Panc1 (cell line): ENCODE measurements around the gene MEX3C. TPM values are rescaled to one million over a fixed set of nuclear protein-coding genes. Genes with fewer than 3 reads are reported as not detected.

Experiments used
- ATAC-seq: fragments of 200-7000 bp; cut with Tn5 transposase; 2 replicates; pipeline ENCODE4 v1.9.1; 2020; ENCODE audit warnings: mild to moderate bottlenecking, moderate library complexity
- BruUV-seq: library from RNA; stranded (reverse); fragments of 400-500 nt; replicated peaks from 2 replicates; lab custom pipeline; 2021; lab: Mats Ljungman, UMichigan
- CTCF ChIA-PET: fragments of 300-600 bp; sonication (Branson Sonifier 250); formaldehyde crosslinking; loops from one replicate; lab custom pipeline; 2022; ENCODE audit warnings: antibody characterized with exemption; lab: Charles Lee
- POLR2A ChIA-PET: fragments of 300-600 bp; sonication (Branson Sonifier 250); formaldehyde crosslinking; loops from one replicate; lab custom pipeline; 2022; ENCODE audit warnings: antibody characterized with exemption; lab: Charles Lee
- DNase-seq: peaks from one replicate; pipeline ENCODE4 v3.0.0-alpha.2; 2010; ENCODE audit warnings: low read depth, low spot score
- H3K27ac ChIP-seq: 2 replicates; pipeline ENCODE4 v1.5.1; 2011; ENCODE audit warnings: mild to moderate bottlenecking, low read length, inconsistent platforms
- H3K27me3 ChIP-seq: fragments of 200-500 bp; sonication (Bioruptor generic); 2 replicates; pipeline ENCODE4 v1.6.0; 2014; ENCODE audit warnings: low read length, inconsistent platforms; ENCODE audit not compliant: control insufficient read depth, insufficient read depth
- H3K36me3 ChIP-seq: fragments of 200-500 bp; sonication (Bioruptor generic); 2 replicates; pipeline ENCODE4 v1.5.1; 2014; ENCODE audit warnings: inconsistent platforms, mild to moderate bottlenecking, low read length, moderate library complexity; ENCODE audit not compliant: control insufficient read depth, insufficient read depth
- H3K4me1 ChIP-seq: 2 replicates; pipeline ENCODE4 v1.5.1; 2011; ENCODE audit warnings: inconsistent platforms, mild to moderate bottlenecking, low read length, moderate library complexity; ENCODE audit not compliant: control insufficient read depth, insufficient read depth
- H3K4me3 ChIP-seq, 2 experiments: 2 replicates each; pipeline ENCODE4 v1.5.1; 2011 to 2012; ENCODE audit warnings: low read depth in 2 of 2, low read length in 2 of 2, mild to moderate bottlenecking in 2 of 2, inconsistent platforms in 1 of 2, moderate library complexity in 1 of 2
- H3K9me3 ChIP-seq: fragments of 200-500 bp; sonication (Bioruptor generic); 2 replicates; pipeline ENCODE4 v1.5.1; 2014; ENCODE audit warnings: low read depth, mild to moderate bottlenecking, inconsistent platforms, low read length, moderate library complexity; ENCODE audit not compliant: control insufficient read depth, insufficient read depth
- POLR2AphosphoS5 ChIP-seq: IDR thresholded peaks from 2 replicates; pipeline ENCODE4 v1.6.1; 2012; ENCODE audit warnings: mild to moderate bottlenecking, low read depth, low read length, moderate library complexity
- SIN3A ChIP-seq: IDR thresholded peaks from 2 replicates; pipeline ENCODE4 v1.6.1; 2012; ENCODE audit warnings: low read depth, mild to moderate bottlenecking, low read length, moderate library complexity, borderline replicate concordance; ENCODE audit not compliant: insufficient read depth
- TCF7L2 ChIP-seq: IDR thresholded peaks from 2 replicates; pipeline ENCODE4 v1.6.1; 2011; ENCODE audit warnings: mild to moderate bottlenecking, low read depth, low read length, inconsistent platforms
- in situ Hi-C: cut with HindIII; loops from 2 replicates; pipeline ENCODE4 v1.10.0; 2016; ENCODE audit warnings: low sequenced_read_pairs, low pct_unique_long_range_greater_than_20kb
- intact Hi-C: fragments of 100-400 bp; cut with micrococcal nuclease; formaldehyde crosslinking; loops from one replicate; pipeline ENCODE4 v1.10.0; 2022; ENCODE audit not compliant: unreplicated experiment
- total RNA-seq: library from RNA; stranded (reverse); gene quantifications from one replicate; pipeline ENCODE4 v1.2.1, GENCODE V29; 2021; ENCODE audit not compliant: unreplicated experiment
- TF ChIP-seq, protein P1 (sequence below): fragments of 450-650 bp; IDR thresholded peaks from 2 replicates; pipeline ENCODE4 v1.5.1; 2017; ENCODE audit warnings: mild to moderate bottlenecking
- TF ChIP-seq, protein P2 (sequence below), 2 experiments: IDR thresholded peaks; 2 replicates each; pipeline ENCODE4 v1.6.1; 2011 to 2012; ENCODE audit warnings: low read depth in 2 of 2, control low read depth in 1 of 2, low read length in 1 of 2, mild to moderate bottlenecking in 1 of 2, moderate library complexity in 1 of 2; ENCODE audit not compliant: insufficient read depth in 1 of 2

MEX3C gene
- total RNA-seq, 1 experiment from 2014 or later = 29.0 TPM

DNA sequence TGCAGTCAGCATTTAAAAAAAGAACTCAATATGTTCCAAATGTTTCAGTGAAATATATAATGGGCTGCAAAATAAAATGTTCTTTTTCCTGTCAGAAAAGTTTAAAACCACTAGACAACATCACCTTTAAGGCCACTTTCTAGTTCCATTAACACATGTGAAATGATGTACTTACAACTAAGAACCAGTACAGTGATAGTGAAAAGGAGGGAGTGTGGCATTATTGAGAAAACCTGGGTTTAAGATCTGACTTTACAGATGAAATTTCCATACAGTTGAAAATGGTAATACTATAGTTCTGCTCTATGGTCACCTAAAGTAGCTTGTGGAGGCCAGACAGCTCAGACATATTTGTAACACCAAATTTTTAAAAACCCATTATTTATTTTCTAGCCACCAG lies 14.7 kb downstream of the MEX3C start:
- ChIA-PET CTCF (no interaction called here), POLR2A (no interaction called here)
- BruUV-seq = no TSS peak
- Histone ChIP-seq H3K4me1 (peaks cover 3% of the 10 kb centered on the region), H3K36me3 (no peaks in the 10 kb centered on the region), H3K4me3 (no peak overlapping the region), H3K9me3 (no peaks in the 10 kb centered on the region), H3K27ac (no peak overlapping the region), H3K27me3 (no peaks in the 10 kb centered on the region)
- ATAC-seq = no peak
- intact Hi-C loops = no loop called here
- TF ChIP-seq SIN3A (no peak), TCF7L2 (no peak), POLR2AphosphoS5 (no peak)
- TF ChIP-seq, protein P1, sequence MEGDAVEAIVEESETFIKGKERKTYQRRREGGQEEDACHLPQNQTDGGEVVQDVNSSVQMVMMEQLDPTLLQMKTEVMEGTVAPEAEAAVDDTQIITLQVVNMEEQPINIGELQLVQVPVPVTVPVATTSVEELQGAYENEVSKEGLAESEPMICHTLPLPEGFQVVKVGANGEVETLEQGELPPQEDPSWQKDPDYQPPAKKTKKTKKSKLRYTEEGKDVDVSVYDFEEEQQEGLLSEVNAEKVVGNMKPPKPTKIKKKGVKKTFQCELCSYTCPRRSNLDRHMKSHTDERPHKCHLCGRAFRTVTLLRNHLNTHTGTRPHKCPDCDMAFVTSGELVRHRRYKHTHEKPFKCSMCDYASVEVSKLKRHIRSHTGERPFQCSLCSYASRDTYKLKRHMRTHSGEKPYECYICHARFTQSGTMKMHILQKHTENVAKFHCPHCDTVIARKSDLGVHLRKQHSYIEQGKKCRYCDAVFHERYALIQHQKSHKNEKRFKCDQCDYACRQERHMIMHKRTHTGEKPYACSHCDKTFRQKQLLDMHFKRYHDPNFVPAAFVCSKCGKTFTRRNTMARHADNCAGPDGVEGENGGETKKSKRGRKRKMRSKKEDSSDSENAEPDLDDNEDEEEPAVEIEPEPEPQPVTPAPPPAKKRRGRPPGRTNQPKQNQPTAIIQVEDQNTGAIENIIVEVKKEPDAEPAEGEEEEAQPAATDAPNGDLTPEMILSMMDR = no peak
- TF ChIP-seq, protein P2, sequence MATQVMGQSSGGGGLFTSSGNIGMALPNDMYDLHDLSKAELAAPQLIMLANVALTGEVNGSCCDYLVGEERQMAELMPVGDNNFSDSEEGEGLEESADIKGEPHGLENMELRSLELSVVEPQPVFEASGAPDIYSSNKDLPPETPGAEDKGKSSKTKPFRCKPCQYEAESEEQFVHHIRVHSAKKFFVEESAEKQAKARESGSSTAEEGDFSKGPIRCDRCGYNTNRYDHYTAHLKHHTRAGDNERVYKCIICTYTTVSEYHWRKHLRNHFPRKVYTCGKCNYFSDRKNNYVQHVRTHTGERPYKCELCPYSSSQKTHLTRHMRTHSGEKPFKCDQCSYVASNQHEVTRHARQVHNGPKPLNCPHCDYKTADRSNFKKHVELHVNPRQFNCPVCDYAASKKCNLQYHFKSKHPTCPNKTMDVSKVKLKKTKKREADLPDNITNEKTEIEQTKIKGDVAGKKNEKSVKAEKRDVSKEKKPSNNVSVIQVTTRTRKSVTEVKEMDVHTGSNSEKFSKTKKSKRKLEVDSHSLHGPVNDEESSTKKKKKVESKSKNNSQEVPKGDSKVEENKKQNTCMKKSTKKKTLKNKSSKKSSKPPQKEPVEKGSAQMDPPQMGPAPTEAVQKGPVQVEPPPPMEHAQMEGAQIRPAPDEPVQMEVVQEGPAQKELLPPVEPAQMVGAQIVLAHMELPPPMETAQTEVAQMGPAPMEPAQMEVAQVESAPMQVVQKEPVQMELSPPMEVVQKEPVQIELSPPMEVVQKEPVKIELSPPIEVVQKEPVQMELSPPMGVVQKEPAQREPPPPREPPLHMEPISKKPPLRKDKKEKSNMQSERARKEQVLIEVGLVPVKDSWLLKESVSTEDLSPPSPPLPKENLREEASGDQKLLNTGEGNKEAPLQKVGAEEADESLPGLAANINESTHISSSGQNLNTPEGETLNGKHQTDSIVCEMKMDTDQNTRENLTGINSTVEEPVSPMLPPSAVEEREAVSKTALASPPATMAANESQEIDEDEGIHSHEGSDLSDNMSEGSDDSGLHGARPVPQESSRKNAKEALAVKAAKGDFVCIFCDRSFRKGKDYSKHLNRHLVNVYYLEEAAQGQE (IDR thresholded peaks at IDR 0.05; ENCODE audit: insufficient read depth in 1 of 2, low read depth in 2 of 2, low read length in 1 of 2) = no peak
- in situ Hi-C loops = no loop called here
- no peak for DNase-seq

DNA sequence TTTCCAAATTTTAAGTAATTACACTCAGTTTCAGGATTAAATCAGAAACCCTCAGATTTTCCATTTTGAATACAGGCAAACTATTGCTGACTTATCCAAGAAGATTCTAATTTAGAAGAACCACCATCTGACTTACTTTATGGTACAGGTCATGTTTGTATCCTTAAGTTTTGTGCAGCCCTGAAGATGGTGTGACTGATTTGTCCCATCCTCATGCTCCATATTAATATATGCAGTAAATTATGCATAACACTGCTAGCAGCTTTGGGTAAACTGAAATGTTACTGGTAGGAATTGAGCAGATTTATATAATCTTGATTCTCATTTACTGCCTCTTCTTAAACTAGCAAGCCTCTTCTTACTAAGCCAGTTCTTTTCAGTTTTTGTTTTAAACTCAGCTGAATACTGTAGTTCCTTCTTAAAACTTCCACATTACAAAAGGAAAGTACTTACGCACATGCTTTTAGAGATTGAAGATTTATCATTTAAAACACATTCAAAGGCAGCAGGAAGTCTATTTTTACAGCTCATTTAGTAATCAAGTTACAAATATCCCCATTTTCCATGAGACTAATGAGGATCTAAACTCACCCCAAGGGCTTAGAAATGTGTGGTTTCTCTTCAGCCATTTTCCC lies 25.7 kb downstream of the MEX3C start:
- CTCF ChIA-PET = no interaction called here
- H3K4me1 ChIP-seq = no peaks in the 10 kb centered on the region

More for the DNA sequence above, 25.7 kb downstream of the MEX3C start:
- Histone ChIP-seq H3K9me3 (no peaks in the 10 kb centered on the region), H3K27me3 (no peaks in the 10 kb centered on the region), H3K4me3 (no peak overlapping the region), H3K36me3 (no peaks in the 10 kb centered on the region; the same call in 1 of the 2 replicates), H3K27ac (no peak overlapping the region)
- ATAC-seq (no peak), DNase-seq (no peak)
- in situ Hi-C loops (no loop called here), intact Hi-C loops (no loop called here)
- TF ChIP-seq, protein P1 = no peak
- TF ChIP-seq TCF7L2 (no peak), SIN3A (no peak), POLR2AphosphoS5 (no peak)
- TF ChIP-seq, protein P2 (IDR thresholded peaks at IDR 0.05; ENCODE audit: insufficient read depth in 1 of 2, low read depth in 2 of 2, low read length in 1 of 2) = no peak
- POLR2A ChIA-PET = no interaction called here
- no TSS peak for BruUV-seq
